ENCODE results near the gene SARS2.
"Not testable (repeated sequence)": the region's sequence is repeated elsewhere in the genome, so short reads cannot be mapped to it uniquely, and the experiment has no call there.

The SARS2 gene

GRCh38 chr19:38892841-38893240 is 37.7 kb downstream of the SARS2 start:
- no peak for DNase-seq

- no peak for DNase-seq
Observed at GRCh38 chr19:38891771-38892170, 38.8 kb downstream of the SARS2 start.

GRCh38 chr19:38890686-38891085 is 39.9 kb downstream of the SARS2 start:
- DNase-seq: no peak

- no peak for DNase-seq
Observed at GRCh38 chr19:38889803-38890202, 40.8 kb downstream of the SARS2 start.

- DNase-seq: no peak
Observed at GRCh38 chr19:38888876-38889275, 41.7 kb downstream of the SARS2 start.

- not testable (repeated sequence) for DNase-seq
Observed at GRCh38 chr19:38884691-38885090, 45.9 kb downstream of the SARS2 start.

- no peak for DNase-seq
Observed at GRCh38 chr19:38883286-38883685, 47.3 kb downstream of the SARS2 start.

GRCh38 chr19:38880882-38881609 is 49.5 kb downstream of the SARS2 start:
- no peak for DNase-seq

GRCh38 chr19:38880076-38880881 is 50.3 kb downstream of the SARS2 start:
- DNase-seq: no peak

GRCh38 chr19:38879400-38879751 is 51.2 kb downstream of the SARS2 start:
- no peak for DNase-seq

GRCh38 chr19:38878575-38879399 is 51.8 kb downstream of the SARS2 start:
- no peak for DNase-seq

- DNase-seq: no peak
Observed at GRCh38 chr19:38877781-38878574, 52.6 kb downstream of the SARS2 start, which contains the start of gene RINL. Gene RINL (minus strand): TSS chr19:38878275. CDS start chr19:38876742, 1,533 bp downstream.

GRCh38 chr19:38875656-38876395 is 54.7 kb downstream of the SARS2 start:
- no peak for DNase-seq

GRCh38 chr19:38873400-38873799 is 57.2 kb downstream of the SARS2 start:
- not testable (repeated sequence) for DNase-seq

- DNase-seq: no peak
Observed at GRCh38 chr19:38870612-38871011, 60.0 kb downstream of the SARS2 start.

- peak; percentile 63 for DNase-seq
Observed at GRCh38 chr19:38869836-38870607, 60.5 kb downstream of the SARS2 start.

- DNase-seq: no peak
Observed at GRCh38 chr19:38869160-38869835, 61.3 kb downstream of the SARS2 start.

- DNase-seq: no peak
Observed at GRCh38 chr19:38868551-38868950, 62.0 kb downstream of the SARS2 start.

- no peak for DNase-seq
Observed at GRCh38 chr19:38867171-38867780, 63.3 kb downstream of the SARS2 start.

Data from fibroblast of skin of abdomen (primary cell).